CD4-positive, alpha-beta memory T cell (primary cell): ENCODE results near the gene CDC20. TPM values are rescaled to one million over a fixed set of nuclear protein-coding genes. Genes with fewer than 3 reads are reported as not detected.

Experiments used
- CTCF ChIA-PET: fragments of 350-600 bp; sonication (Branson Sonifier 250); formaldehyde crosslinking; loops from one replicate; lab custom pipeline; 2021; ENCODE audit warnings: inconsistent platforms; ENCODE audit not compliant: partially characterized antibody; lab: Charles Lee
- POLR2A ChIA-PET: fragments of 350-600 bp; sonication (Branson Sonifier 250); formaldehyde crosslinking; loops from one replicate; lab custom pipeline; 2021; ENCODE audit not compliant: partially characterized antibody; lab: Charles Lee
- DNase-seq, 5 donors: peaks; one replicate each; pipeline versions ENCODE4 v3.0.0 to v3.0.0-alpha.2; 2020 to 2022; ENCODE audit warnings: mixed read lengths in 1 of 5
- H3K27ac ChIP-seq: one replicate; pipeline ENCODE4 v1.7.0; 2013; ENCODE audit warnings: low read depth, low read length
- H3K27me3 ChIP-seq: 2 replicates; pipeline ENCODE4 v1.7.0; 2013; ENCODE audit warnings: mild to moderate bottlenecking, low read length, moderate library complexity; ENCODE audit not compliant: insufficient read depth
- H3K36me3 ChIP-seq: 2 replicates; pipeline ENCODE4 v1.7.0; 2013; ENCODE audit warnings: mild to moderate bottlenecking, low read length, moderate library complexity; ENCODE audit not compliant: insufficient read depth
- H3K4me1 ChIP-seq: 2 replicates; pipeline ENCODE4 v1.7.0; 2013; ENCODE audit warnings: mild to moderate bottlenecking, low read length, moderate library complexity; ENCODE audit not compliant: insufficient read depth
- H3K4me3 ChIP-seq, 2 donors: one replicate each; pipeline ENCODE4 v1.7.0; 2013; ENCODE audit warnings: low read length in 2 of 2, mild to moderate bottlenecking in 1 of 2
- H3K9me3 ChIP-seq, 2 donors: one replicate each; pipeline ENCODE4 v1.7.0; 2013; ENCODE audit warnings: low read length in 2 of 2, control low read depth in 1 of 2; ENCODE audit not compliant: control insufficient read depth in 1 of 2
- H3K27ac Mint-ChIP-seq, 7 donors: one replicate each; pipeline ENCODE4 v1.8.0; 2020 to 2021; ENCODE audit warnings: mixed read lengths in 7 of 7, mild to moderate bottlenecking in 6 of 7, inconsistent platforms in 3 of 7, moderate library complexity in 3 of 7
- H3K27me3 Mint-ChIP-seq, 2 donors: one replicate each; pipeline ENCODE4 v1.8.0; 2020 to 2021; ENCODE audit warnings: mixed read lengths in 2 of 2
- H3K36me3 Mint-ChIP-seq, 2 donors: one replicate each; pipeline ENCODE4 v1.8.0; 2020 to 2021; ENCODE audit warnings: mixed read lengths in 2 of 2, inconsistent platforms in 1 of 2, mild to moderate bottlenecking in 1 of 2
- H3K4me1 Mint-ChIP-seq, 4 donors: one replicate each; pipeline ENCODE4 v1.8.0; 2020 to 2021; ENCODE audit warnings: mixed read lengths in 4 of 4, mild to moderate bottlenecking in 1 of 4
- H3K4me3 Mint-ChIP-seq, 8 donors: one replicate each; pipeline ENCODE4 v1.8.0; 2020 to 2021; ENCODE audit warnings: mixed read lengths in 8 of 8, mild to moderate bottlenecking in 7 of 8, moderate library complexity in 6 of 8, inconsistent platforms in 3 of 8
- H3K9me3 Mint-ChIP-seq, 8 donors: one replicate each; pipeline ENCODE4 v1.8.0; 2020 to 2021; ENCODE audit warnings: mixed read lengths in 8 of 8, mild to moderate bottlenecking in 5 of 8, inconsistent platforms in 3 of 8, moderate library complexity in 1 of 8
- intact Hi-C: fragments of 100-400 bp; cut with micrococcal nuclease; formaldehyde crosslinking; loops from one replicate; pipeline ENCODE4 v1.15.1; 2023
- polyA plus RNA-seq, 2 donors: library from polyadenylated mRNA; unstranded; fragments of 300-500 nt; fragmentation: Illumina TruSeq; gene quantifications; one replicate each; pipeline ENCODE4 v1.2.3, GENCODE V29; 2021
- total RNA-seq, 2 experiments: library from RNA; stranded (reverse); gene quantifications; one replicate each; pipeline ENCODE4 v1.2.3, GENCODE V29; 2021

Gene CDC20
- total and polyA plus RNA-seq, 4 experiments from 2014 or later, result 0.14 to 0.32 TPM; not detected in 2

DNA sequence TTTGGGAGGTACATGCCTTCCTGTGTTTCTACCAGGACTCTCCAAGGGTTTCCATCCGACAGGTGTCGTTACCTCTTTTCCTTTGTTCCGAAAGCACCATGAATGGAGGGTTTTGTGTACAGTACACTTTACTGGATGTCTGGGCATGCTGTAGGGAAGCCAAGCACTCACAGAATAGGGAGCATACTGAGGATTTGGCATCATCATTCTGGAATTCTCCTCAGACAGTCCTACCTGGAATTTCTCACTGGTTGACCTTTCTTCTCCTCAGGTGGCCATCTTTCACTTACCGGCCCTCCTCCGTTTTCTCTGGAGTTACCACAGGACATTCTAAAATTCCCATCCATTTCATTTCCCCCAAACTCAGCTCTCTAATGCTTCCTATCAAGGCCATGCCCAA is 27.1 kb upstream of the CDC20 start:
- Histone ChIP-seq H3K4me1 (no peaks in the 10 kb centered on the region), H3K9me3 (no peaks in the 10 kb centered on the region), H3K27ac (no peak overlapping the region), H3K27me3 (no peaks in the 10 kb centered on the region), H3K36me3 (no peaks in the 10 kb centered on the region), H3K4me3 (no peak overlapping the region)
- DNase-seq, result no peak
- H3K27ac Mint-ChIP-seq, result no peak overlapping the region
- H3K4me3 Mint-ChIP-seq, result no peak overlapping the region
- intact Hi-C loops, result no loop called here
- no peaks in the 10 kb centered on the region for H3K4me1 Mint-ChIP-seq
- POLR2A ChIA-PET, result no interaction called here
- H3K36me3 Mint-ChIP-seq, result no peaks in the 10 kb centered on the region
- CTCF ChIA-PET, result no interaction called here
- H3K27me3 Mint-ChIP-seq, result peaks cover 0 to 5% of the 10 kb centered on the region in 2 donors
- H3K9me3 Mint-ChIP-seq, result peaks cover 0 to 16% (median 8%) of the 10 kb centered on the region in 8 donors

DNA sequence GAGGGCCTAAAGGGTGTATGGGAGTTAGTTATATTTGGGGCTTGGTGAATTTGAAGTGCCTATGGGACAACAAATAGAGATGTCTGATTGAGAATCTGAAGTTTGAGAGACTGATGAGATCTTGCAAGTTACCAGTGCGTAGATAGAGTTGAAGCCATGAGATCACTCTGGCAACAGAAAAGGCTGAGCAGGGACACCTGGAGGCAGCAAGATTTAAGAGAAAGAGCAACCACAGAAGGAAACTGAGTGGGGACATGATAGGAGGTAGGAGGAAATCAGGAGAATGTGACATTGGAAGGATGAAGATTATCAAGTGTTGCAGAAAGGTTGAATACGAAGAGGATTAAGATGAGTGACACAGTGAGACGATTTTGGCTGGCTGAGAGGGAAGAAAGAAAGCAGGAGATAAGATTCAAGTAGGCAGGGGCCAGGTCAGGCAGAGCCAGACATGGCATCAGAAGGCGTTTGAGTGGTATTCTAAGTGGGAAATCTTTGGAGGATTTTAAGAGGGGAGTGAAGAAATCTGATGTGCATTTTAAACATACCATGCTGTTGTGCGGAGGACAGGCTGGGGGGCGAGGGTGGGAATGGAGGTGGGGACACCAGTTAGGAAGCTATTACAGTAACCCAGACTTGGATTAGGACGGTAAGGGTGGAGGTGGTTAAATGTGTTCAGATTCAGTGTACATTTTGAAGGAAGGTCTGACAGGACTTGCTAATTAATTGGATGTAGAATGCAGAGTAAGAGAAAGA is 24.2 kb upstream of the CDC20 start:
- Histone ChIP-seq H3K4me3 (no peak overlapping the region), H3K27ac (no peak overlapping the region), H3K4me1 (no peaks in the 10 kb centered on the region), H3K27me3 (no peaks in the 10 kb centered on the region), H3K9me3 (no peaks in the 10 kb centered on the region), H3K36me3 (no peaks in the 10 kb centered on the region)
- no peak for DNase-seq
- CTCF ChIA-PET, result no interaction called here
- no peak overlapping the region for H3K4me3 Mint-ChIP-seq
- H3K27ac Mint-ChIP-seq, result peak overlapping the region in 3 of 7 donors; percentile 1 to 54 (median 31)
- H3K4me1 Mint-ChIP-seq, result no peaks in the 10 kb centered on the region
- H3K9me3 Mint-ChIP-seq, result no peaks in the 10 kb centered on the region
- intact Hi-C loops, result no loop called here
- H3K27me3 Mint-ChIP-seq, result peaks cover 0 to 3% of the 10 kb centered on the region in 2 donors
- no peaks in the 10 kb centered on the region for H3K36me3 Mint-ChIP-seq
- POLR2A ChIA-PET, result no interaction called here

GRCh38 chr1:43337588-43337987 is 21.2 kb upstream of the CDC20 start, which contains the start of gene MPL:
Gene MPL, plus strand, starts transcription at chr1:43337818. Its CDS starts 31 bp downstream, at chr1:43337849.
- Mint-ChIP-seq H3K4me1 (no peaks in the 10 kb centered on the region), H3K9me3 (no peaks in the 10 kb centered on the region), H3K4me3 (no peak within 1 kb of the TSS), H3K36me3 (no peaks in the 10 kb centered on the region), H3K27ac (no peak within 1 kb of the TSS), H3K27me3 (peaks cover 0 to 5% of the 10 kb centered on the region in 2 donors)
- intact Hi-C loops, result no loop called here
- Histone ChIP-seq H3K4me1 (no peaks in the 10 kb centered on the region), H3K36me3 (no peaks in the 10 kb centered on the region), H3K27me3 (no peaks in the 10 kb centered on the region), H3K9me3 (no peaks in the 10 kb centered on the region), H3K27ac (no peak within 1 kb of the TSS), H3K4me3 (no peak within 1 kb of the TSS)
- CTCF ChIA-PET, result no interaction called here
- DNase-seq, result no peak
- POLR2A ChIA-PET, result no interaction called here

- Mint-ChIP-seq H3K4me1 (no peaks in the 10 kb centered on the region), H3K27ac (no peak overlapping the region), H3K4me3 (no peak overlapping the region), H3K27me3 (peaks cover 0 to 5% of the 10 kb centered on the region in 2 donors), H3K36me3 (no peaks in the 10 kb centered on the region), H3K9me3 (no peaks in the 10 kb centered on the region)
- no peaks in the 10 kb centered on the region for H3K27me3 ChIP-seq
- H3K4me3 ChIP-seq, result no peak overlapping the region
- ChIA-PET POLR2A (no interaction called here), CTCF (no interaction called here)
- no peaks in the 10 kb centered on the region for H3K36me3 ChIP-seq
- H3K4me1 ChIP-seq, result no peaks in the 10 kb centered on the region
- no peaks in the 10 kb centered on the region for H3K9me3 ChIP-seq
- no peak overlapping the region for H3K27ac ChIP-seq
- no peak for DNase-seq
- intact Hi-C loops, result no loop called here
These were observed 20.8 kb upstream of the CDC20 start for GRCh38 chr1:43338001-43338400.

DNA sequence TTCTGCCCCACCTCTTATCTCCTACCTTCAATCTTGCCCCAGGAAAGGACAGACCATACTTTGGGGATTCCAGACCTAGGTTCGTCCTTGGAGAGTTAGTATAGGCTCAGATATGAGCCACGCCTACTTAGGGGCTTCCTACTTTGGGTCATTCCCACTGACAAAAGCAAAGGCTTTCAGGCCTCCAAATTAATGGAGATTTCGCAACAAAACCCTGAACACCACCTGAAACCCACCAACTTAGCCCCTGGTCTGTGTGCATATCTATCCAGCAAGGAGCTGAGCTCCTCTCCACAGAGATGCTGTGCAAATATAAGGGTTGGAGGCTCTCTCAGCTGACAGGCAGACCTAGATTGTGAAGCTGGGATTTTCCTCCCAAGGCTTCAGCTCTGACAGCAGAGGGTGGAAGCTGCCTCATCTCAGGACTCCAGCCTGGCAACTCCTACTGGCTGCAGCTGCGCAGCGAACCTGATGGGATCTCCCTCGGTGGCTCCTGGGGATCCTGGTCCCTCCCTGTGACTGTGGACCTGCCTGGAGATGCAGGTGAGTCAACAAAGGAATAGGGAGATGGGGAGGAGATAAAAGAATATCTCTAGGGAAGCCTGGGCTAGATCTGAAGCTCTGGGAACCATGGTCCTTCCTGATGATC is 19.1 kb upstream of the CDC20 start:
- no peak overlapping the region for H3K27ac Mint-ChIP-seq
- ChIA-PET CTCF (interaction anchor here (1.0 kb wide), 1 partner anchor 13 kb away, joined by 3 read pairs; no protein-coding TSS in a partner anchor), POLR2A (no interaction called here)
- H3K27me3 Mint-ChIP-seq, result peaks cover 0 to 4% of the 10 kb centered on the region in 2 donors
- intact Hi-C loops, result no loop called here
- Histone ChIP-seq H3K27ac (no peak overlapping the region), H3K4me1 (no peaks in the 10 kb centered on the region), H3K36me3 (no peaks in the 10 kb centered on the region), H3K9me3 (no peaks in the 10 kb centered on the region), H3K27me3 (no peaks in the 10 kb centered on the region), H3K4me3 (no peak overlapping the region)
- no peaks in the 10 kb centered on the region for H3K36me3 Mint-ChIP-seq
- DNase-seq, result no peak
- no peaks in the 10 kb centered on the region for H3K9me3 Mint-ChIP-seq
- no peak overlapping the region for H3K4me3 Mint-ChIP-seq
- H3K4me1 Mint-ChIP-seq, result no peaks in the 10 kb centered on the region

- intact Hi-C loops, result no loop called here
- Mint-ChIP-seq H3K4me1 (no peaks in the 10 kb centered on the region), H3K27ac (peak overlapping the region in 1 of 7 donors; percentile 38), H3K36me3 (no peaks in the 10 kb centered on the region), H3K9me3 (no peaks in the 10 kb centered on the region), H3K4me3 (no peak overlapping the region), H3K27me3 (peaks cover 0 to 4% of the 10 kb centered on the region in 2 donors)
- Histone ChIP-seq H3K4me3 (no peak overlapping the region), H3K4me1 (no peaks in the 10 kb centered on the region), H3K9me3 (no peaks in the 10 kb centered on the region), H3K27ac (no peak overlapping the region), H3K27me3 (no peaks in the 10 kb centered on the region), H3K36me3 (no peaks in the 10 kb centered on the region)
- CTCF ChIA-PET, result interaction anchor here (1.0 kb wide), 1 partner anchor 12 kb away, joined by 3 read pairs; no protein-coding TSS in a partner anchor
- POLR2A ChIA-PET, result no interaction called here
- DNase-seq, result no peak
These were observed 18.2 kb upstream of the CDC20 start for GRCh38 chr1:43340559-43340958.

DNA sequence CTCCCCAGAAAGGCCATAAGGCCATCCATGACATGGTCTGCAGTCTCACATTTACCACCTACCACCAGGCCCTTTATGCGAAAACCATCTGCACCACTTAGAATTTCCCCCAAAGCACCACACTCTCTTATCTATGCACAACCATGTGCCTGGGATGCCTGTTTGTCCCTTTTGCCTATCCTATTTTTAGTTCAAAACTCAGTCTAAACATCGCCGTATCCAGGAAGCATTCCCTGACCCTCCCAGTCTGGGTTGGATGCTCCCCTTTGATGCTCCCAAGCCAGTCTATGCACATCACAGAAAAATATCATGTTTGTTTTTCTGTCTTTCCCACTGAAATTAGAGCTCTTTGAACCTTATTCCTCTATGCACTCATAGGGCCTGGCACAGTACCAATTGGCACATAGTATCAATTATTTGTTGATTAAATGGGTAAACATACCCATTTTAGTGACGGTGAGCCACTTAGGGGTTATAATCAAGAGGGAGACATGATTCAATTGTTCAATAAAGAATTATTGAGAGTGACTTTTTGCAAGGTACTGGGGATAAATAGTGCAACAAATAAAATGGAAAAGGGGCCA is 14.4 kb upstream of the CDC20 start:
- Mint-ChIP-seq H3K4me1 (peaks cover 0 to 4% (median 3%) of the 10 kb centered on the region in 4 donors), H3K27ac (peak overlapping the region in 3 of 7 donors; percentile 2 to 44 (median 4)), H3K27me3 (peaks cover 0 to 4% of the 10 kb centered on the region in 2 donors), H3K4me3 (no peak overlapping the region), H3K36me3 (no peaks in the 10 kb centered on the region), H3K9me3 (no peaks in the 10 kb centered on the region)
- no peaks in the 10 kb centered on the region for H3K36me3 ChIP-seq
- H3K27me3 ChIP-seq, result no peaks in the 10 kb centered on the region
- H3K27ac ChIP-seq, result no peak overlapping the region
- H3K9me3 ChIP-seq, result no peaks in the 10 kb centered on the region
- intact Hi-C loops, result no loop called here
- no peak for DNase-seq
- ChIA-PET CTCF (no interaction called here), POLR2A (no interaction called here)
- H3K4me3 ChIP-seq, result no peak overlapping the region
- no peaks in the 10 kb centered on the region for H3K4me1 ChIP-seq
